Naive B cell (primary cell): ENCODE results near the gene AHNAK2. TPM values are rescaled to one million over a fixed set of nuclear protein-coding genes. Genes with fewer than 3 reads are reported as not detected.
"Not testable (repeated sequence)": the region's sequence is repeated elsewhere in the genome, so short reads cannot be mapped to it uniquely, and the experiment has no call there.

Experiments
- ATAC-seq, 2 donors: fragments of 150-1000 bp; cut with Tn5 transposase; 2 replicates each; pipeline ENCODE4 v1.10.0; 2021; ENCODE audit warnings: low read depth in 2 of 2, mild to moderate bottlenecking in 2 of 2, moderate library complexity in 2 of 2
- DNase-seq: peaks from one replicate; pipeline ENCODE4 v3.0.0; 2022
- H3K27ac Mint-ChIP-seq, 6 donors: one replicate each; pipeline ENCODE4 v1.8.0; 2020 to 2022; ENCODE audit warnings: mild to moderate bottlenecking in 6 of 6, mixed read lengths in 6 of 6, moderate library complexity in 5 of 6, inconsistent platforms in 2 of 6
- H3K27me3 Mint-ChIP-seq, 3 donors: one replicate each; pipeline ENCODE4 v1.8.0; 2021 to 2022; ENCODE audit warnings: mixed read lengths in 3 of 3, mild to moderate bottlenecking in 1 of 3
- H3K36me3 Mint-ChIP-seq, 2 donors: one replicate each; pipeline ENCODE4 v1.8.0; 2020 to 2022; ENCODE audit warnings: mixed read lengths in 2 of 2, inconsistent platforms in 1 of 2, mild to moderate bottlenecking in 1 of 2
- H3K4me1 Mint-ChIP-seq, 3 donors: one replicate each; pipeline ENCODE4 v1.8.0; 2020 to 2022; ENCODE audit warnings: mixed read lengths in 3 of 3, inconsistent platforms in 1 of 3, mild to moderate bottlenecking in 1 of 3, moderate library complexity in 1 of 3
- H3K4me3 Mint-ChIP-seq, 8 donors: one replicate each; pipeline ENCODE4 v1.8.0; 2020 to 2022; ENCODE audit warnings: mild to moderate bottlenecking in 8 of 8, mixed read lengths in 8 of 8, moderate library complexity in 8 of 8, inconsistent platforms in 2 of 8
- H3K9me3 Mint-ChIP-seq, 7 donors: one replicate each; pipeline ENCODE4 v1.8.0; 2020 to 2022; ENCODE audit warnings: mixed read lengths in 7 of 7, mild to moderate bottlenecking in 5 of 7, inconsistent platforms in 2 of 7, moderate library complexity in 1 of 7
- polyA plus RNA-seq, 6 donors: library from polyadenylated mRNA; unstranded; fragments of 300-500 nt; fragmentation: Illumina TruSeq; gene quantifications; one replicate each; pipeline ENCODE4 v1.2.3, GENCODE V29; 2021; ENCODE audit warnings: low read depth in 6 of 6

Gene AHNAK2
- polyA plus RNA-seq: under 1 TPM in 5 of 6 donors, not detected in 1; 0.63 to 0.92 (median 0.70) TPM

DNA sequence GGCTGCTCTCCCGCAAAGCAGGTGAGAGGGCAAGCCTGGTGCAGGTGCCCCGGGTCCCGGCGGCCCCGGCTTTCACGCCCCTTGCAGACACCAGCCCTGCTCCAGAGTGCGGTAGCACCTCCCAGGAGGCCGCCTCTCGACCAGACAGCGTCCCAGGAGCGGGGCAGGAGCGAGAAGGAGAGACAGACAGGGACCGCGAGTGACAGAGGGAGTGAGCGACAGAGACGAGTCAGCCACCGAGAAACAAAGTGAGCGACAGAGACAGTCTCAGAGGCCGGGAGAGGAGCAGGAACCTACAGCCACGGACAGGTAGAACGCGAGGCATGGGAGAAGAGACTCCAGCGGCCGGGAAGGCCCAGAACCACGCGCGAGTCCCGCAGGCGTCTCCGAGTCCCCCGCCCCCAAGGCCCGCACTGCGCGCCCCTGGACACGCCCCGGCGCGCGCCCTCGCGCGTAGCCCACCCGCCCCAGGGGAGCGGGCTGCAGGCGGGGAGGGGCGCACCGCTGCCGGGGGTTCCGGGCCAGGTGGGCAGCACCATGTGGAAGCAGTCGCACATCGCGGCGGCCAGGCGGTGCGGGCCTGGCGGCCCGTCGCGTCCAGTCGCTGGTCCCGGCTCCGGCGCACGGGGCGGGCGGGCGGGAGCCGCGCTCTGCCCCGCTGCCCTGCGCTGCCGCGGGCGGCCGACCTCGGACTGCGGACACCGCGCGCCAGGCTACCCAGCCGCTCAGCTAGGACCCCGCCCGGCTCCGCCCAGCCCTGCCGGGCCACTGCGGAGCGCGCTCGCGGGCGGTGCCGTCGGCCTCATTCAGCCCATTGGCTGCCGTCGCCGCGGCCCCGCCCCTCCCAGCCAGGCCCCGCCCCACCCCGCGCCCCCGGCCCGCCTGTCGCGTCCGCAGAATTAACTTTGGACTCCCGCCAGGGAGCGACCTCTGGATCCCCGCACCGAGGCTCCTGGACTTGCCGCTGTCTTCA lies at the start of gene AHNAK2:
Gene AHNAK2 (minus strand): TSS at position 694 of the 973 bp plus-strand sequence. CDS start 137 bp downstream, at position 557.
- H3K4me1 Mint-ChIP-seq: peaks cover 13 to 17% (median 14%) of the 10 kb centered on the region in 3 donors
- peak within 1 kb of the TSS in 3 of 6 donors; percentile 52 to 79 (median 74) for H3K27ac Mint-ChIP-seq
- ATAC-seq: peak; percentile 60 to 70
- peaks cover 11 to 48% (median 33%) of the 10 kb centered on the region in 3 donors for H3K27me3 Mint-ChIP-seq
- peak within 1 kb of the TSS; percentile 65 to 93 (median 84) for H3K4me3 Mint-ChIP-seq
- no peaks in the 10 kb centered on the region for H3K36me3 Mint-ChIP-seq
- DNase-seq: peak; percentile 48
- H3K9me3 Mint-ChIP-seq: no peaks in the 10 kb centered on the region

- H3K36me3 Mint-ChIP-seq, H3K27me3 Mint-ChIP-seq, DNase-seq, ATAC-seq, H3K9me3 Mint-ChIP-seq, H3K4me3 Mint-ChIP-seq, H3K27ac Mint-ChIP-seq, H3K4me1 Mint-ChIP-seq: not testable (repeated sequence)
Measured at GRCh38 chr14:105027718-105028117, 49.5 kb upstream of the AHNAK2 start.

GRCh38 chr14:105026802-105027563 lies 48.8 kb upstream of the AHNAK2 start:
- Mint-ChIP-seq H3K27ac (peak overlapping the region in 1 of 6 donors; percentile 19), H3K27me3 (no peaks in the 10 kb centered on the region), H3K4me1 (peaks cover 5 to 10% (median 6%) of the 10 kb centered on the region in 3 donors), H3K36me3 (no peaks in the 10 kb centered on the region), H3K4me3 (peak overlapping the region in 1 of 8 donors; percentile 60), H3K9me3 (peaks cover 0 to 4% (median 0%) of the 10 kb centered on the region in 7 donors)
- DNase-seq: no peak
- no peak for ATAC-seq

GRCh38 chr14:105026033-105026785 lies 48.0 kb upstream of the AHNAK2 start:
- DNase-seq: no peak
- no peak overlapping the region for H3K4me3 Mint-ChIP-seq
- H3K9me3 Mint-ChIP-seq: peaks cover 0 to 4% (median 0%) of the 10 kb centered on the region in 7 donors
- H3K36me3 Mint-ChIP-seq: no peaks in the 10 kb centered on the region
- ATAC-seq: no peak
- H3K27me3 Mint-ChIP-seq: no peaks in the 10 kb centered on the region
- peaks cover 10 to 17% (median 13%) of the 10 kb centered on the region in 3 donors for H3K4me1 Mint-ChIP-seq
- H3K27ac Mint-ChIP-seq: peak overlapping the region in 1 of 6 donors; percentile 19

- Mint-ChIP-seq H3K27me3 (no peaks in the 10 kb centered on the region), H3K4me1 (peaks cover 10 to 17% (median 13%) of the 10 kb centered on the region in 3 donors), H3K9me3 (peaks cover 0 to 4% (median 0%) of the 10 kb centered on the region in 7 donors), H3K36me3 (no peaks in the 10 kb centered on the region), H3K4me3 (peak overlapping the region in 1 of 8 donors; percentile 27), H3K27ac (no peak overlapping the region)
- ATAC-seq: no peak
- no peak for DNase-seq
Measured at GRCh38 chr14:105025429-105025828, 47.3 kb upstream of the AHNAK2 start.

- peak overlapping the region in 1 of 8 donors; percentile 96 for H3K4me3 Mint-ChIP-seq
- peaks cover 15 to 31% (median 27%) of the 10 kb centered on the region in 3 donors for H3K4me1 Mint-ChIP-seq
- no peak overlapping the region for H3K27ac Mint-ChIP-seq
- H3K27me3 Mint-ChIP-seq: no peaks in the 10 kb centered on the region
- ATAC-seq: no peak
- no peak for DNase-seq
- H3K9me3 Mint-ChIP-seq: peaks cover 0 to 4% (median 0%) of the 10 kb centered on the region in 7 donors
- no peaks in the 10 kb centered on the region for H3K36me3 Mint-ChIP-seq
Measured at GRCh38 chr14:105023791-105024480, 45.8 kb upstream of the AHNAK2 start.

GRCh38 chr14:105023144-105023543 lies 45.0 kb upstream of the AHNAK2 start:
- Mint-ChIP-seq H3K4me3 (peak overlapping the region in 3 of 8 donors; percentile 8 to 96 (median 21)), H3K4me1 (peaks cover 15 to 39% (median 28%) of the 10 kb centered on the region in 3 donors), H3K36me3 (no peaks in the 10 kb centered on the region), H3K27ac (no peak overlapping the region), H3K9me3 (peaks cover 0 to 4% (median 0%) of the 10 kb centered on the region in 7 donors), H3K27me3 (no peaks in the 10 kb centered on the region)
- DNase-seq: no peak
- ATAC-seq: no peak

DNA sequence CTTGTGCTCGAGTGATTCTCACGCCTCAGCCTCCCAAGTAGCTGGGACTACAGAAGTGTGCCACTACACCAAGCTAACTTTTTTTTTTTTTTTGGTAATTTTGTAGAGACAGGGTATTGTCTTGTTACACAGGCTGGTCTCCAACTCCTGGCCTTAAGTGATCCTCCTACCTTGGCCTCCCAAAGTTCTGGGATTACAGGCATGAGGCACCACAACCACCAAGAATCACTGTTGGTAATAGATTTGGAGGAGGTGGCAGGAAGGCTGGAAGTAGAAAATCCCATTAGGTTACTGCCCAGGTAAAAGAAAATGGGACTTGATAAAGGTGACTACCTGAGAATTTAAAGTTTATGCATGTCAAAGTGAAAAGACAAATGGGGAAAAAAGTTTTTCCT lies 44.1 kb upstream of the AHNAK2 start:
- Mint-ChIP-seq H3K27me3 (no peaks in the 10 kb centered on the region), H3K27ac (no peak overlapping the region)

DNA sequence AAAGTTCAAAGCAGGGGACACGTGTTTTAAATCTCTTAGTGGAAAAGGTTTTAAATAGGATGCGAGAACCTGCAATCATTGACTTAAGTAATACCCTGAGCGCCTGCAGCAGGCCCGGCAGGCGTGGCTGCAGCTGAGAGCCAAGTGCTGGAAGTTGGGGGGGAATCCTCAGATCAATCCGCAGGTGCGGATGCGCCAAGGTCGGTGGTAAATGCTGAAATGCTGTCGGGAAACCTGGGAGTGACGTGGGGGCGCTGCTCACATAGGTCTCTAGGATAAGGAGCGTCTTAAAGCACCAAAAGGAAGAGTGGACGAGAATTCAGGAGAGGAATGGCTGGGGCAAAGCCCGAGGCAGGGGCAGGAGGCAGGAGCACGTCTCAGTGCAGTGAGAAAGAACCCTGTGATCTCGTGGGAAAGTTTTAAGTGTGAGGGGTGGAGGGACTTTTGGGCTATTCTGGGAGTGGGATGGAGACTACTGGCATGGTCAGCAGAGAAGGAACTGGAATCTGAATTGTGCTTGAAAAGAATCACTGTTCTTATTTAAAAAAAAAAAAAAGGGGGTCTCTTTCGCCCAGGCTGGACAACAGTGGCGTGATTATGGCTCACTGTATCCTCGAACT lies 43.6 kb upstream of the AHNAK2 start:
- H3K27ac Mint-ChIP-seq: peak overlapping the region; percentile 79 to 96 (median 92)
- no peak for ATAC-seq
- H3K9me3 Mint-ChIP-seq: peaks cover 0 to 1% (median 0%) of the 10 kb centered on the region in 7 donors
- no peaks in the 10 kb centered on the region for H3K36me3 Mint-ChIP-seq
- DNase-seq: no peak
- peaks cover 13 to 39% (median 27%) of the 10 kb centered on the region in 3 donors for H3K4me1 Mint-ChIP-seq
- H3K4me3 Mint-ChIP-seq: peak overlapping the region; percentile 77 to 96 (median 94)
- H3K27me3 Mint-ChIP-seq: no peaks in the 10 kb centered on the region

More for the DNA sequence above, 44.1 kb upstream of the AHNAK2 start:
- H3K9me3 Mint-ChIP-seq: peaks cover 0 to 4% (median 0%) of the 10 kb centered on the region in 7 donors
- H3K4me1 Mint-ChIP-seq: peaks cover 15 to 42% (median 28%) of the 10 kb centered on the region in 3 donors
- H3K4me3 Mint-ChIP-seq: peak overlapping the region; percentile 15 to 96 (median 92)
- no peak for ATAC-seq
- DNase-seq: no peak
- H3K36me3 Mint-ChIP-seq: no peaks in the 10 kb centered on the region

DNA sequence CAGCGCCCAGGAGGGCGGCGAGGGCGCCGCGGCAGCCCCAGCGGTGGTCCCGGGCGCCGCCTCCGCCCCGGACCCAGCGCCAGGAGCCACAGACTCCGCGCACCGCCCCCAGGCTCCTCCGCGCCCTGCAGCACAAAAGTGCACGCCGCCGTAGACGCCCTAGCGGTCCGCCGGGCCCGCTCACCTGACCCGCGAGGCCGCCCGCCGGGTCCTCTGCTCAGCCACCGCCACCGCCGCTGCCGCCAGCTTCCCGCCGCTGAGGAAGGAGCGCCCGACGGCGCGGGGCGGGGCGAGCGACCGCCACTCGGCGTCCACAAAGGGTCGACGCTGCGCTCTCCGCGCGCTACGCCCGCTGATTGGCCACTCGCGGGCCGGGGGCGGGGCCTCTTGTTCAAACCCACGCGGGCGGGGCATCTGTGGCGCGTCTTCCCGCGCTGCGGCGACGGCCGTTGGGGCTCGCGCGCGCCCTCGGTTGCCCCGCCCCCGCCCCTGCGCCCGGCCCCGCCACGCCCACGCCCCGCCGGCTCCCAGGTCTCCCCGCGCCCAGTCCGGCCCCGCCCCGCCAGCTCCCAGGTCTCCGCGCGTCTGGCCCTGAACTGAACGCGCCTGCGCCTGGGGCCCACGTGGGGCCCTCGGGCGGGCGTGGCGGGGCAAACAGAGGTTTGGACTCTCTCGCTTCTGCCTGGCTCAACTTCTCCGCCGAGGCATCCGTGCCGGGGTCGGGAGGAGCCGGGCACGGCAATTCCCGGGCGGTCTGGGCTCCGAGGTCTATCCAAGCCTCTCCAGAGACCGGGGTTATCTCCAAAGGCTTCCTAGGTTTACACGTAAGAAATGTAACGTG lies 42.9 kb upstream of the AHNAK2 start, which contains the start of gene CDCA4:
Gene CDCA4 (minus strand): TSS at position 269 of the 841 bp plus-strand sequence. CDS start 9,154 bp downstream, outside the sequence.
- H3K27ac Mint-ChIP-seq: peak within 1 kb of the TSS; percentile 79 to 96 (median 94)

More for the DNA sequence above, 42.9 kb upstream of the AHNAK2 start, which contains the start of gene CDCA4:
- Mint-ChIP-seq H3K36me3 (no peaks in the 10 kb centered on the region), H3K4me3 (peak within 1 kb of the TSS; percentile 77 to 96 (median 94)), H3K4me1 (peaks cover 19 to 45% (median 32%) of the 10 kb centered on the region in 3 donors), H3K27me3 (no peaks in the 10 kb centered on the region), H3K9me3 (no peaks in the 10 kb centered on the region)
- DNase-seq (peak; percentile 98), ATAC-seq (peak; percentile 77 to 79)
